Hepatocyte (in vitro differentiated cells): ENCODE data around the gene CD69. TPM values are rescaled to one million over a fixed set of nuclear protein-coding genes. Genes with fewer than 3 reads are reported as not detected.

Experiments
- DNase-seq: peaks from one replicate; pipeline ENCODE4 v3.0.0-alpha.2; 2016; ENCODE audit warnings: low spot score
- H2AFZ ChIP-seq: fragments of 200-600 bp; sonication (generic); 2 replicates; pipeline ENCODE4 v1.6.0; 2016; ENCODE audit warnings: antibody characterized with exemption, mild to moderate bottlenecking
- H3K27ac ChIP-seq: fragments of 200-600 bp; sonication (generic); 2 replicates; pipeline ENCODE4 v1.5.1; 2016; ENCODE audit warnings: mild to moderate bottlenecking
- H3K27me3 ChIP-seq: fragments of 200-600 bp; sonication (generic); 2 replicates; pipeline ENCODE4 v1.6.1; 2016
- H3K36me3 ChIP-seq: fragments of 200-600 bp; sonication (generic); replicated peaks from 2 replicates; pipeline ENCODE4 v1.5.1; 2016; ENCODE audit warnings: low read depth; ENCODE audit not compliant: insufficient read depth
- H3K4me1 ChIP-seq: fragments of 200-600 bp; sonication (generic); 2 replicates; pipeline ENCODE4 v1.5.1; 2016; ENCODE audit warnings: mild to moderate bottlenecking, moderate library complexity; ENCODE audit not compliant: insufficient read depth
- H3K4me2 ChIP-seq: fragments of 200-600 bp; sonication (generic); 2 replicates; pipeline ENCODE4 v1.6.0; 2016
- H3K4me3 ChIP-seq: fragments of 200-600 bp; sonication (generic); 2 replicates; pipeline ENCODE4 v1.5.1; 2016; ENCODE audit warnings: mild to moderate bottlenecking
- H3K79me2 ChIP-seq: fragments of 200-600 bp; sonication (generic); 2 replicates; pipeline ENCODE4 v1.6.0; 2017; ENCODE audit warnings: mild to moderate bottlenecking
- H3K9me2 ChIP-seq: fragments of 200-600 bp; sonication (generic); replicated peaks from 2 replicates; pipeline ENCODE4 v1.6.0; 2017; ENCODE audit warnings: mild to moderate bottlenecking; ENCODE audit not compliant: insufficient read depth
- H3K9me3 ChIP-seq: fragments of 200-600 bp; sonication (generic); 2 replicates; pipeline ENCODE4 v1.5.1; 2016; ENCODE audit warnings: low read depth, mild to moderate bottlenecking
- H4K20me1 ChIP-seq: fragments of 200-600 bp; sonication (generic); 2 replicates; pipeline ENCODE4 v1.6.0; 2016; ENCODE audit warnings: mild to moderate bottlenecking; ENCODE audit not compliant: insufficient read depth, poor library complexity, severe bottlenecking
- EZH2 ChIP-seq: fragments of 200-600 bp; sonication (generic); IDR thresholded peaks from 2 replicates; pipeline ENCODE4 v1.6.1; 2016; ENCODE audit warnings: antibody characterized with exemption, mild to moderate bottlenecking, borderline replicate concordance
- EZH2phosphoT487 ChIP-seq: fragments of 200-600 bp; sonication (generic); IDR thresholded peaks from one replicate; pipeline ENCODE4 v1.6.1; 2018; ENCODE audit warnings: antibody characterized with exemption, mild to moderate bottlenecking, low read depth, moderate library complexity; ENCODE audit not compliant: unreplicated experiment, severe bottlenecking
- WGBS: methylation state at CpG from one replicate; pipeline ENCODE4 v1.1.6; 2016; ENCODE audit warnings: low lambda C conversion rate; ENCODE audit errors: missing lambda C conversion rate; 5-methylcytosine and 5-hydroxymethylcytosine counted together
- polyA plus RNA-seq: library from polyadenylated mRNA; unstranded; fragments of >200 nt; fragmentation: Nextera tagmentation; extraction: Ambion mirVana; gene quantifications from 2 replicates; pipeline ENCODE4 v1.2.1, GENCODE V29; 2016
- total RNA-seq: library from RNA; depleted of rRNA; stranded (reverse); fragments of >200 nt; gene quantifications from 2 replicates; pipeline ENCODE4 v1.2.3, GENCODE V29; 2014
- TF ChIP-seq, protein P1 (sequence below): fragments of 200-600 bp; sonication (generic); IDR thresholded peaks from 2 replicates; pipeline ENCODE4 v1.5.1; 2016; ENCODE audit warnings: antibody characterized with exemption, mild to moderate bottlenecking; ENCODE audit not compliant: poor library complexity

The CD69 gene
- total and polyA plus RNA-seq, 2 experiments from 2014 or later, result 0.07 to 0.57 TPM

GRCh38 chr12:9797722-9798619, 37.3 kb upstream of the CD69 start:
- no peak overlapping the region for H2AFZ ChIP-seq
- TF ChIP-seq, protein P1, sequence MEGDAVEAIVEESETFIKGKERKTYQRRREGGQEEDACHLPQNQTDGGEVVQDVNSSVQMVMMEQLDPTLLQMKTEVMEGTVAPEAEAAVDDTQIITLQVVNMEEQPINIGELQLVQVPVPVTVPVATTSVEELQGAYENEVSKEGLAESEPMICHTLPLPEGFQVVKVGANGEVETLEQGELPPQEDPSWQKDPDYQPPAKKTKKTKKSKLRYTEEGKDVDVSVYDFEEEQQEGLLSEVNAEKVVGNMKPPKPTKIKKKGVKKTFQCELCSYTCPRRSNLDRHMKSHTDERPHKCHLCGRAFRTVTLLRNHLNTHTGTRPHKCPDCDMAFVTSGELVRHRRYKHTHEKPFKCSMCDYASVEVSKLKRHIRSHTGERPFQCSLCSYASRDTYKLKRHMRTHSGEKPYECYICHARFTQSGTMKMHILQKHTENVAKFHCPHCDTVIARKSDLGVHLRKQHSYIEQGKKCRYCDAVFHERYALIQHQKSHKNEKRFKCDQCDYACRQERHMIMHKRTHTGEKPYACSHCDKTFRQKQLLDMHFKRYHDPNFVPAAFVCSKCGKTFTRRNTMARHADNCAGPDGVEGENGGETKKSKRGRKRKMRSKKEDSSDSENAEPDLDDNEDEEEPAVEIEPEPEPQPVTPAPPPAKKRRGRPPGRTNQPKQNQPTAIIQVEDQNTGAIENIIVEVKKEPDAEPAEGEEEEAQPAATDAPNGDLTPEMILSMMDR, result peak; percentile 61
- TF ChIP-seq EZH2phosphoT487, result no peak
- no peaks in the 10 kb centered on the region for H3K79me2 ChIP-seq
- 59% methylated on average over 7 of the region's 7 CpGs for WGBS
- no peaks in the 10 kb centered on the region for H4K20me1 ChIP-seq
- H3K9me3 ChIP-seq, result no peaks in the 10 kb centered on the region
- H3K4me2 ChIP-seq, result no peak overlapping the region
- H3K36me3 ChIP-seq, result no peaks in the 10 kb centered on the region
- no peak overlapping the region for H3K27ac ChIP-seq
- H3K4me1 ChIP-seq, result no peaks in the 10 kb centered on the region
- no peaks in the 10 kb centered on the region for H3K27me3 ChIP-seq
- peak; percentile 81 for DNase-seq
- no peaks in the 10 kb centered on the region for H3K9me2 ChIP-seq
- H3K4me3 ChIP-seq, result no peak overlapping the region

DNA sequence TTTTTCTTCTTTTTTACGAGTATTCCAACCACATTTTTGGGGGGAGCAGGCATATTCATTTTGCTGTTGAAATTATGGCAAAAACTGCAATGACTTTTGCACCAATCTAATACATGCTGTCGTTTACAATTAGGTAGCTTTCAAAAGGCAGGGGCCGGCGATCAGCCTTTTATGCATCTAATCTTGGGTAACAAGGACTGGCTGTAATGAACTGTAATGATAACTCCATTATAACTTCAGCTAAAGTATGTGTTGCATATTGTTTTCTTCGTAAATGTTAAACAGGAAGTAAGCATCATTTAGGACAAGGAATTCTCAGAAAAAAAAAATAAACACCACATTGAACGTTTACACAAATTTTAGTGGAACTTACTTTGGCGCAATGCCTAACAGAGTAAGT, 36.3 kb upstream of the CD69 start:
- DNase-seq, result no peak
- Histone ChIP-seq H3K36me3 (no peaks in the 10 kb centered on the region), H3K4me3 (no peak overlapping the region), H3K27ac (no peak overlapping the region), H3K9me2 (no peaks in the 10 kb centered on the region), H3K4me1 (no peaks in the 10 kb centered on the region), H3K27me3 (no peaks in the 10 kb centered on the region), H3K9me3 (no peaks in the 10 kb centered on the region), H3K4me2 (peak overlapping the region; percentile 19), H3K79me2 (no peaks in the 10 kb centered on the region), H2AFZ (no peak overlapping the region), H4K20me1 (no peaks in the 10 kb centered on the region)
- 58% methylated on average over 7 of the region's 7 CpGs for WGBS
- TF ChIP-seq EZH2phosphoT487, result no peak
- TF ChIP-seq EZH2, result no peak
- TF ChIP-seq, protein P1, result no peak

- H3K27ac ChIP-seq, result no peak overlapping the region
- no peak for TF ChIP-seq EZH2phosphoT487
- TF ChIP-seq, protein P1, result no peak
- TF ChIP-seq EZH2, result no peak
Measured at GRCh38 chr12:9796346-9796745, 35.6 kb upstream of the CD69 start.

More at GRCh38 chr12:9796346-9796745, 35.6 kb upstream of the CD69 start:
- H3K4me2 ChIP-seq, result no peak overlapping the region
- H3K4me3 ChIP-seq, result no peak overlapping the region
- no peaks in the 10 kb centered on the region for H4K20me1 ChIP-seq
- H3K9me2 ChIP-seq, result no peaks in the 10 kb centered on the region
- H3K27me3 ChIP-seq, result no peaks in the 10 kb centered on the region
- H2AFZ ChIP-seq, result no peak overlapping the region
- H3K4me1 ChIP-seq, result no peaks in the 10 kb centered on the region
- 97% methylated on average over 5 of the region's 5 CpGs for WGBS
- DNase-seq, result no peak
- H3K9me3 ChIP-seq, result no peaks in the 10 kb centered on the region
- no peaks in the 10 kb centered on the region for H3K79me2 ChIP-seq
- no peaks in the 10 kb centered on the region for H3K36me3 ChIP-seq
